Measurements from ENCODE around the gene CLDN18.
A peak's percentile ranks its signal among the peaks of the same experiment; 100 is the strongest.

CLDN18 gene

GRCh38 chr3:138072796-138073195, 62.8 kb downstream of the CLDN18 start:
- H3K36me3 ChIP-seq (ENCODE audit: control insufficient read depth in 1 of 2, insufficient read depth in 2 of 2, low read length in 2 of 2): peaks cover 0 to 2% of the 10 kb centered on the region in 2 donors
- H3K27ac ChIP-seq (ENCODE audit: low read depth, low read length): no peak overlapping the region
- H3K4me3 ChIP-seq (ENCODE audit: low read depth in 1 of 2, low read length in 2 of 2): no peak overlapping the region
- H3K9me3 ChIP-seq (ENCODE audit: control insufficient read depth in 1 of 2, low read length in 2 of 2): no peaks in the 10 kb centered on the region
- no peak overlapping the region for H3K9ac ChIP-seq (ENCODE audit: low read depth in 1 of 2, low read length in 2 of 2)
- H3K27me3 ChIP-seq (ENCODE audit: control insufficient read depth in 1 of 2, insufficient read depth in 2 of 2, low read length in 2 of 2): no peaks in the 10 kb centered on the region
- no peaks in the 10 kb centered on the region for H3K4me1 ChIP-seq (ENCODE audit: control insufficient read depth in 1 of 2, insufficient read depth in 2 of 2, low read length in 2 of 2)

GRCh38 chr3:138078096-138078495, 68.1 kb downstream of the CLDN18 start:
- no peaks in the 10 kb centered on the region for H3K36me3 ChIP-seq (ENCODE audit: control insufficient read depth in 1 of 2, insufficient read depth in 2 of 2, low read length in 2 of 2)

GRCh38 chr3:138078901-138079344, 69.0 kb downstream of the CLDN18 start:
- Histone ChIP-seq H3K4me1 (ENCODE audit: control insufficient read depth in 1 of 2, insufficient read depth in 2 of 2, low read length in 2 of 2) (peaks cover 8 to 9% of the 10 kb centered on the region in 2 donors), H3K9ac (ENCODE audit: low read depth in 1 of 2, low read length in 2 of 2) (no peak overlapping the region), H3K27ac (ENCODE audit: low read depth, low read length) (no peak overlapping the region), H3K9me3 (ENCODE audit: control insufficient read depth in 1 of 2, low read length in 2 of 2) (no peaks in the 10 kb centered on the region), H3K27me3 (ENCODE audit: control insufficient read depth in 1 of 2, insufficient read depth in 2 of 2, low read length in 2 of 2) (no peaks in the 10 kb centered on the region), H3K4me3 (ENCODE audit: low read depth in 1 of 2, low read length in 2 of 2) (no peak overlapping the region), H3K36me3 (ENCODE audit: control insufficient read depth in 1 of 2, insufficient read depth in 2 of 2, low read length in 2 of 2) (peaks cover 0 to 4% of the 10 kb centered on the region in 2 donors)

More at GRCh38 chr3:138078096-138078495, 68.1 kb downstream of the CLDN18 start:
- Histone ChIP-seq H3K27ac (ENCODE audit: low read depth, low read length) (no peak overlapping the region), H3K9ac (ENCODE audit: low read depth in 1 of 2, low read length in 2 of 2) (no peak overlapping the region), H3K4me3 (ENCODE audit: low read depth in 1 of 2, low read length in 2 of 2) (no peak overlapping the region), H3K27me3 (ENCODE audit: control insufficient read depth in 1 of 2, insufficient read depth in 2 of 2, low read length in 2 of 2) (no peaks in the 10 kb centered on the region), H3K9me3 (ENCODE audit: control insufficient read depth in 1 of 2, low read length in 2 of 2) (no peaks in the 10 kb centered on the region), H3K4me1 (ENCODE audit: control insufficient read depth in 1 of 2, insufficient read depth in 2 of 2, low read length in 2 of 2) (peaks cover 2 to 6% of the 10 kb centered on the region in 2 donors)

GRCh38 chr3:138079901-138080300, 69.9 kb downstream of the CLDN18 start:
- Histone ChIP-seq H3K4me1 (ENCODE audit: control insufficient read depth in 1 of 2, insufficient read depth in 2 of 2, low read length in 2 of 2) (peaks cover 8 to 10% of the 10 kb centered on the region in 2 donors), H3K9ac (ENCODE audit: low read depth in 1 of 2, low read length in 2 of 2) (no peak overlapping the region)

GRCh38 chr3:138081371-138082084, 71.6 kb downstream of the CLDN18 start:
- no peaks in the 10 kb centered on the region for H3K27me3 ChIP-seq (ENCODE audit: control insufficient read depth in 1 of 2, insufficient read depth in 2 of 2, low read length in 2 of 2)
- H3K27ac ChIP-seq (ENCODE audit: low read depth, low read length): no peak overlapping the region
- no peaks in the 10 kb centered on the region for H3K9me3 ChIP-seq (ENCODE audit: control insufficient read depth in 1 of 2, low read length in 2 of 2)
- peaks cover 8 to 10% of the 10 kb centered on the region in 2 donors for H3K4me1 ChIP-seq (ENCODE audit: control insufficient read depth in 1 of 2, insufficient read depth in 2 of 2, low read length in 2 of 2)
- H3K9ac ChIP-seq (ENCODE audit: low read depth in 1 of 2, low read length in 2 of 2): no peak overlapping the region
- peaks cover 0 to 7% of the 10 kb centered on the region in 2 donors for H3K36me3 ChIP-seq (ENCODE audit: control insufficient read depth in 1 of 2, insufficient read depth in 2 of 2, low read length in 2 of 2)
- H3K4me3 ChIP-seq (ENCODE audit: low read depth in 1 of 2, low read length in 2 of 2): no peak overlapping the region

More at GRCh38 chr3:138079901-138080300, 69.9 kb downstream of the CLDN18 start:
- no peaks in the 10 kb centered on the region for H3K9me3 ChIP-seq (ENCODE audit: control insufficient read depth in 1 of 2, low read length in 2 of 2)
- H3K27ac ChIP-seq (ENCODE audit: low read depth, low read length): no peak overlapping the region
- no peaks in the 10 kb centered on the region for H3K27me3 ChIP-seq (ENCODE audit: control insufficient read depth in 1 of 2, insufficient read depth in 2 of 2, low read length in 2 of 2)
- no peak overlapping the region for H3K4me3 ChIP-seq (ENCODE audit: low read depth in 1 of 2, low read length in 2 of 2)
- peaks cover 0 to 7% of the 10 kb centered on the region in 2 donors for H3K36me3 ChIP-seq (ENCODE audit: control insufficient read depth in 1 of 2, insufficient read depth in 2 of 2, low read length in 2 of 2)

- H3K36me3 ChIP-seq (ENCODE audit: control insufficient read depth in 1 of 2, insufficient read depth in 2 of 2, low read length in 2 of 2): peaks cover 0 to 7% of the 10 kb centered on the region in 2 donors
- peak overlapping the region; percentile 29 to 37 for H3K4me3 ChIP-seq (ENCODE audit: low read depth in 1 of 2, low read length in 2 of 2)
Observed at GRCh38 chr3:138082085-138082991, 72.4 kb downstream of the CLDN18 start.

GRCh38 chr3:138082992-138083386, 73.0 kb downstream of the CLDN18 start:
- H3K27ac ChIP-seq (ENCODE audit: low read depth, low read length): no peak overlapping the region
- no peak overlapping the region for H3K4me3 ChIP-seq (ENCODE audit: low read depth in 1 of 2, low read length in 2 of 2)
- peaks cover 8 to 10% of the 10 kb centered on the region in 2 donors for H3K4me1 ChIP-seq (ENCODE audit: control insufficient read depth in 1 of 2, insufficient read depth in 2 of 2, low read length in 2 of 2)
- H3K9ac ChIP-seq (ENCODE audit: low read depth in 1 of 2, low read length in 2 of 2): no peak overlapping the region
- H3K36me3 ChIP-seq (ENCODE audit: control insufficient read depth in 1 of 2, insufficient read depth in 2 of 2, low read length in 2 of 2): peaks cover 0 to 7% of the 10 kb centered on the region in 2 donors
- H3K9me3 ChIP-seq (ENCODE audit: control insufficient read depth in 1 of 2, low read length in 2 of 2): no peaks in the 10 kb centered on the region
- H3K27me3 ChIP-seq (ENCODE audit: control insufficient read depth in 1 of 2, insufficient read depth in 2 of 2, low read length in 2 of 2): no peaks in the 10 kb centered on the region

More at GRCh38 chr3:138082085-138082991, 72.4 kb downstream of the CLDN18 start:
- H3K27me3 ChIP-seq (ENCODE audit: control insufficient read depth in 1 of 2, insufficient read depth in 2 of 2, low read length in 2 of 2): no peaks in the 10 kb centered on the region
- no peaks in the 10 kb centered on the region for H3K9me3 ChIP-seq (ENCODE audit: control insufficient read depth in 1 of 2, low read length in 2 of 2)
- peaks cover 8 to 10% of the 10 kb centered on the region in 2 donors for H3K4me1 ChIP-seq (ENCODE audit: control insufficient read depth in 1 of 2, insufficient read depth in 2 of 2, low read length in 2 of 2)
- H3K9ac ChIP-seq (ENCODE audit: low read depth in 1 of 2, low read length in 2 of 2): no peak overlapping the region
- no peak overlapping the region for H3K27ac ChIP-seq (ENCODE audit: low read depth, low read length)

Measured in duodenal mucosa (tissue), 2 donors.